ENCODE measurements around the gene PRSS22. TPM values are rescaled to one million over a fixed set of nuclear protein-coding genes. Genes with fewer than 3 reads are reported as not detected.
A peak's percentile ranks its signal among the peaks of the same experiment; 100 is the strongest.

PRSS22 gene
- total RNA-seq, 1 experiment from 2014 or later, result 3.9 TPM

GRCh38 chr16:2904100-2904921 lies 46.3 kb upstream of the PRSS22 start (continued):
- TF ChIP-seq USF2 (CRISPR knock-in tag; IDR thresholded peaks at IDR 0.05) (no peak), CTCF (IDR thresholded peaks at IDR 0.05) (peak; percentile 83), TEAD1 (CRISPR knock-in tag; IDR thresholded peaks at IDR 0.05) (peak; percentile 44; the same call in 1 of the 2 replicates), JAZF1 (CRISPR knock-in tag; IDR thresholded peaks at IDR 0.05) (no peak), RORB (CRISPR knock-in tag; IDR thresholded peaks at IDR 0.05) (no peak), IRF1 (CRISPR knock-in tag; IDR thresholded peaks at IDR 0.05) (0 out of 2 replicates have a peak, but pooled peaks have one; percentile 3), FOXP1 (CRISPR knock-in tag; IDR thresholded peaks at IDR 0.05; ENCODE audit: borderline replicate concordance) (no peak), E2F5 (CRISPR knock-in tag; IDR thresholded peaks at IDR 0.05) (no peak)

DNA sequence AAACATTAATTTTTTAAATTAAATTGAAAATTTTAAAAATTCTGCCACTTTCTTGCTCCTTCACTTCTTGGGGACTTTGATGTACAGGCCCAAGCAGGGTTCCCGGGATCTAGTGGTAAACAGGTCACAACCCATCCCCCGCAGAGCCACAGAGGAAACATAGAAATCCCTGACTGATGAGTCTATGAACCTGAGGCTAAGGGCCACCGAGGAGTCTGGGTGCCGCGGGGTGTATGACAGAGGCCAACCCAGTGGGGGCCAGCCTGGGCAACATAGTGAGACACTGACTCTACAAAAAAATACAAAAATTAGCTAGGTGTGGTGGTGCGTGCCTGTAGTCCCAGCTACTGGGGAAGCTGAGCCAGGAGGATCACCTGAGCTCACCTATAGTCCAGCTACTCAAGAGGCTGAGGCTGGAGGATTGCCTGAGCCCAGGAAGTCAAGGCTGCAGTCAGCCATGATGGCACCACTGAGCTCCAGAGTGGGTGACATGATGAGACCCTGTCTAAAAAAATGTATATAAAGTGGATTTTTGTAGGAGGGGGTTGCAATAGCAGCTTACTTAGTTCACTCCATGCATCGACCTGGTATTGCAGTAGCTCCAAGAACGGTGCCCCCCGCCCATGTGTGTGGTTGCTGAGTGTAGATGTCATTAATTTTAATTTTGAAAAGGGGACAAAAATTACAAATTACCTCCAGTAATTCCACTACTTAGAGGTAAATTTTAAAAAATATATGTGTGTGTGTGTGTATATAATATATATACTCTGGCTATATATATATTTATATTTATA lies 44.6 kb upstream of the PRSS22 start:
- peaks cover 10% of the 10 kb centered on the region for H3K9me3 Mint-ChIP-seq
- peak; percentile 42 for DNase-seq (ENCODE audit: low spot score)
- POLR2A ChIA-PET, result no interaction called here
- H3K4me1 Mint-ChIP-seq, result peaks cover 15% of the 10 kb centered on the region
- no peak for TF ChIP-seq ZNF232 (CRISPR knock-in tag; IDR thresholded peaks at IDR 0.05)
- TF ChIP-seq ZNF416 (CRISPR knock-in tag; IDR thresholded peaks at IDR 0.05), result no peak
- TF ChIP-seq TEAD1 (CRISPR knock-in tag; IDR thresholded peaks at IDR 0.05), result no peak
- peak; percentile 62; the same call in 1 of the 2 replicates for TF ChIP-seq ZNF121 (CRISPR knock-in tag; IDR thresholded peaks at IDR 0.05)
- no peak for TF ChIP-seq MXD4 (CRISPR knock-in tag; IDR thresholded peaks at IDR 0.05; ENCODE audit: borderline replicate concordance)
- no peak for TF ChIP-seq GTF2I (CRISPR knock-in tag; conservative IDR thresholded peaks at IDR 0.05)
- TF ChIP-seq, protein P1, sequence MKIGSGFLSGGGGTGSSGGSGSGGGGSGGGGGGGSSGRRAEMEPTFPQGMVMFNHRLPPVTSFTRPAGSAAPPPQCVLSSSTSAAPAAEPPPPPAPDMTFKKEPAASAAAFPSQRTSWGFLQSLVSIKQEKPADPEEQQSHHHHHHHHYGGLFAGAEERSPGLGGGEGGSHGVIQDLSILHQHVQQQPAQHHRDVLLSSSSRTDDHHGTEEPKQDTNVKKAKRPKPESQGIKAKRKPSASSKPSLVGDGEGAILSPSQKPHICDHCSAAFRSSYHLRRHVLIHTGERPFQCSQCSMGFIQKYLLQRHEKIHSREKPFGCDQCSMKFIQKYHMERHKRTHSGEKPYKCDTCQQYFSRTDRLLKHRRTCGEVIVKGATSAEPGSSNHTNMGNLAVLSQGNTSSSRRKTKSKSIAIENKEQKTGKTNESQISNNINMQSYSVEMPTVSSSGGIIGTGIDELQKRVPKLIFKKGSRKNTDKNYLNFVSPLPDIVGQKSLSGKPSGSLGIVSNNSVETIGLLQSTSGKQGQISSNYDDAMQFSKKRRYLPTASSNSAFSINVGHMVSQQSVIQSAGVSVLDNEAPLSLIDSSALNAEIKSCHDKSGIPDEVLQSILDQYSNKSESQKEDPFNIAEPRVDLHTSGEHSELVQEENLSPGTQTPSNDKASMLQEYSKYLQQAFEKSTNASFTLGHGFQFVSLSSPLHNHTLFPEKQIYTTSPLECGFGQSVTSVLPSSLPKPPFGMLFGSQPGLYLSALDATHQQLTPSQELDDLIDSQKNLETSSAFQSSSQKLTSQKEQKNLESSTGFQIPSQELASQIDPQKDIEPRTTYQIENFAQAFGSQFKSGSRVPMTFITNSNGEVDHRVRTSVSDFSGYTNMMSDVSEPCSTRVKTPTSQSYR (CRISPR knock-in tag; IDR thresholded peaks at IDR 0.05), result peak; percentile 81; the same call in 1 of the 2 replicates
- TF ChIP-seq, protein P2, sequence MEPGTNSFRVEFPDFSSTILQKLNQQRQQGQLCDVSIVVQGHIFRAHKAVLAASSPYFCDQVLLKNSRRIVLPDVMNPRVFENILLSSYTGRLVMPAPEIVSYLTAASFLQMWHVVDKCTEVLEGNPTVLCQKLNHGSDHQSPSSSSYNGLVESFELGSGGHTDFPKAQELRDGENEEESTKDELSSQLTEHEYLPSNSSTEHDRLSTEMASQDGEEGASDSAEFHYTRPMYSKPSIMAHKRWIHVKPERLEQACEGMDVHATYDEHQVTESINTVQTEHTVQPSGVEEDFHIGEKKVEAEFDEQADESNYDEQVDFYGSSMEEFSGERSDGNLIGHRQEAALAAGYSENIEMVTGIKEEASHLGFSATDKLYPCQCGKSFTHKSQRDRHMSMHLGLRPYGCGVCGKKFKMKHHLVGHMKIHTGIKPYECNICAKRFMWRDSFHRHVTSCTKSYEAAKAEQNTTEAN (CRISPR knock-in tag; IDR thresholded peaks at IDR 0.05), result no peak
- H3K27ac Mint-ChIP-seq, result no peak overlapping the region
- no peaks in the 10 kb centered on the region; the same call in 1 of the 2 replicates for H3K27me3 Mint-ChIP-seq (ENCODE audit: low read depth)
- H3K36me3 Mint-ChIP-seq, result no peaks in the 10 kb centered on the region
- CTCF ChIA-PET, result interaction anchor here (0.9 to 1.1 kb wide), 3 partner anchors 20 to 64 kb away, joined by 3 to 9 read pairs (median 4); partner anchors contain the start of gene FLYWCH2
- ATAC-seq, result no peak
- H3K4me3 Mint-ChIP-seq, result no peak overlapping the region

All from WTC11 (cell line).